GM21786 (cell line): ENCODE measurements around the gene LAMTOR1.
"Not testable (repeated sequence)": the region's sequence is repeated elsewhere in the genome, so short reads cannot be mapped to it uniquely, and the experiment has no call there.

Experiments used
- ATAC-seq: cut with Tn5 transposase; IDR thresholded peaks from one replicate; pipeline ENCODE4 v1.9.1; 2021; ENCODE audit not compliant: unreplicated experiment

Gene LAMTOR1

DNA sequence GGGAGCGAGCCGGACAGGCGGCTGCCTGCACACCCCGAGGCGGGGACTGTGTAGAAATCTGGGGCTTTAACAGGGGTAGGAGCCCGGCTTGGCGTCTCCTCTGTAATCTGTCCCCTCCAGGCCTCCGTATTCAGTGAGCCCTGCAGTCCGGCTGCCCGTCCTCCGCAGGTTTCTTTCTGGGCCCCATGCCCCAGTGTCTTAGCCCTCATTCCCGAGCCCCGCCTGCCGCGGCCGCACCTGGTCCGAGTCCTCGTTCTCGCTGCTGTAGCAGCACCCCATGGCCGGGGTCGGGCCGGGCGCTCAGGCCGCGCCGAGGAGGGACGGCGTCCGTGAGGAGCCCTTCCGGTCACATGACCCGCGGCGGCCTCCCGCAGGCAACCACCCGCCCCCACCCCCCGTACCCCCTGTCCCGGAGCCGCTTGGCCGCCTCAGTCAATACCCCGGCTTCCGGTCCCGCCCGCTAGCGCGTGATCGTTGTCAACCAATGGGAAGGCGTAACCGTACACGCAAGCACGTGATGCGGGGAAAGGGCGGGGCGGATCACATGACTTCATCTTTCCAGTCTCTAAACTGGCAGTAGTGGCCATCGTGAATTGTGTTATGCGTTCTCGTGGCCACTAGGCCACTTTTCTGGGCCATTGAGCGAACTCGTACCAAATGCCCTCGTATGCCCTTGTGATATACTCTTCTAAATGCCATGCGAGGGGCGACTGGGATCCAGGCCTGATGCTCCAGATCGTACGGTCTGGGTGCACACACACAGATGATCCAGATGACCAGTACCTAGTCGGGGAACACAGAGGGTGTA is at the start of gene LAMTOR1:
TSS of gene LAMTOR1 (minus strand) at position 352 of the 808 bp plus-strand sequence. CDS start at position 279, 73 bp downstream.
- ATAC-seq: peak; percentile 87

DNA sequence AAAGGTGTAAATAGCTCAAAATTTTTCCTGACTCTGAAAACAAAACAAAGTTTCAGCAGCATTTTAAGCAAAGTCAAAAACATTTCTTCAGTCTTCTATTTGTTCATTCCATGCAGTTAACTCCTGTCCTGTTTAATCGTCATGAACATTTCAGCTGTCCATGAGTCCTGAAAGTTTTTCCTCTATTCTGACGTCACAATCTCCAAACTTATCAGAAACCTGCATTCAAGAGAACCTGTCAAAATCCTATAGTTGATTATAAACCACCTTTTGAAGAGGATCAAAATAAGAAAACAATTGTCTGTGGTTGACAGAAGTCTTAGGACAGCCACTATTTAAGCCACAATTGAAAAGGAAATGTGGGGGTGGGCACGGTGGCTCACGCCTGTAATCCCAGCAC is 47.8 kb upstream of the LAMTOR1 start:
- no peak for ATAC-seq

DNA sequence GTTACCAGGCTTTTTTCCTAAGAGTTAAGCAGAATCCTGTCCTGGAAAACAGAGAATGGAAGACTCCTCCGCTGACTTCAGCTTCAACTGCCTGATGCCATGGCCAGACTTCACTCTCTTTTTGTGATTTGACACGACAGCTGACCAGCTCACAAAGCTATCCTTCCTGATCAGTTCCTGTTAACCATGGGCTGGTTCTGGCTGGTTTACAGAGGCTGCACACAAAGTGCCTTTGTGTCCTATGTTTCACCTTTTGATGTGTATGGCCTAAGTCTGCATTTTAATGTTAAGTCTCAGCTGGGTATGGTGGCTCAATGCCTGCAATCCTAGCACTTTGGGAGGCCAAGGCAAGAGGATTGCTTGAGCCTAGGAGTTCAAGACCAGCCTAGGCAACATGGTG is 43.5 kb upstream of the LAMTOR1 start:
- ATAC-seq: no peak

DNA sequence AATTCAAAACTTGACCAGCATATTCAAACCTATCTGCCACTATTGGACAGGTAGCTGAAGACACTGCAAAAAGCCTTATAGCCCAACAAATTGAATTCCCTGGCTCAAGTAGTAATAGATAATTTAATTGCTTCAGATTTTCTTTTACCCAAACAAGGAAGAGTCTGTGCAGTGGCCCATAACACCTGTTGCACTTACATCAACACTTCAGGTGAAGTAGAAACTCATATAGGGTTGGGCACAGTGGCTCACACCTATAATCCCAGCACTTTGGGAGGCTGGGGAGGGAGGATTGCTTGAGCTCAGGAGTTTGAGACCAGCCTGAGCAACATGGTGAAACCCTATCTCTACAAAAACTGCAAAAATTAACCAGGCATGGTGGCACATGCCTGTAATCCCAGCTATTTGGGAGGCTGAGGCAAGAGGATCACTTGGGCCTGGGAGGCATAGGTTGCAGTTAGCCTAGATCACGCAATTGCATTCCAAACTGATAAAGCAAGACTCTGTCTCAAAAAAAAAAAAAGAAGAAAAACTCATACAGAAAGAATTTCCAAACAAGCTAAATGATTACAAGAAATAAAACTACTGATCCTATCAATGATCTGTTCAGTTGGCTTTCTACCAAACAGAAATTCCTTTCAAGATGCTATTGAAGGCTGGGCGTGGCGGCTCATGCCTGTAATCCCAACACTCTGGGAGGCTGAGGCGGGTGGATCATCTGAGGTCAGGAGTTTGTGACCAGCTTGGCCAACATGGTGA is 41.9 kb upstream of the LAMTOR1 start:
- no peak for ATAC-seq

DNA sequence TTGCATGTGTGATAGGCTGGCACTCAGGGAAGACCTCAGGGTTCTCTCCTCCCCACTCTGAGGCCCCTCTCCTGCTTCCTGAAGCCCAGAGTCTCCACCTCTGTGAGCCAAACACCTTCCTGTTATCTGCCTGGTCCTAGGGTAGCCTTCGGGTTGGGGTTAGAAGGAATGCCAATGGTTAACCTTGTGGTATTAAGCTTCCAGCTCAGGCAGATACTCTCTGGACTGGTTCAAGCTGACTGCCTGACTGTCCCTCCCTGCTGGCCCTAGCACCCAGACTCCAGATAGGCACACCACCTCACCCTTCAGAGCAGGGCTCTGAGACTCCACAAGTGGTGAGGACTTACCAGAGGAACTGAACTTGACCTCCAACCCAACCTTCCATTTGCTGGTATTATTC is 39.4 kb upstream of the LAMTOR1 start:
- not testable (repeated sequence) for ATAC-seq

DNA sequence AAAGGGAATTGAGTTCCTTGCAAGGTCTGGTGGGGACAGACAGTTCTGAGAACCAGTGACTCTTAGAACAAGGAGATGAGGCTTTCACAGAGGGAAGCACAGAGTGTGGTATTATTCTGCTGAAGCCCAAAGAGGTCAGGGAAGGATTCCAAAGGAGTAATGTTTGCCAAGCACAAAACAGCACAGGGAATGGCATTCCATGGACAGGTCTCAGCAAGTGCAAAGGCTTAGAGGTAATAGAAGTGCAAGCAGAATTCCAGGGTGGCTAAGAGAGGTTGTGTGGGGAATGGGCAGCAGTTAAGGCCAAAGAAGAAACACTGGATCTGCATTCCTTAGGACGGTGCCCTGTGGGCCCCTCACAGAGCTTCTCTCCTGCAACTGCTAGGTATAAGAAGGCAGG is 39.0 kb upstream of the LAMTOR1 start:
- not testable (repeated sequence) for ATAC-seq

DNA sequence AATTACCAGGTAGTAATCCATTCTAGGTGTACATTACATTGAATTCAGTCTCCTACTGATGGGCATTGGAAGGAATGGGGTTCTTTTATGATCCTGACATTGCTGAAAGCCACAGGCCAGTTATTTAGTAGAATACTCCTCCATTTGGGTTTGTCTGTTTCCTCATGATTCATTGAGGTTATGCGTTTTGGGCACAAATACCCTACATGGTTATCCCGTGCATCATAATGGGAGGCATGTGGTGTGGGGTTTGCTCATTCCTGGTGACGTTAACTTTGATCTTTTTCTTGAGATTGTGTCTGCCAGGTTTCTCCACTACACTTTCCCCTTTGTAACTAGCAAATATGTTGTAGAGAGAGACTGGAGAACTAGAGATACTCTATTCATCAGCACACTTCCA is 38.0 kb upstream of the LAMTOR1 start:
- no peak for ATAC-seq

DNA sequence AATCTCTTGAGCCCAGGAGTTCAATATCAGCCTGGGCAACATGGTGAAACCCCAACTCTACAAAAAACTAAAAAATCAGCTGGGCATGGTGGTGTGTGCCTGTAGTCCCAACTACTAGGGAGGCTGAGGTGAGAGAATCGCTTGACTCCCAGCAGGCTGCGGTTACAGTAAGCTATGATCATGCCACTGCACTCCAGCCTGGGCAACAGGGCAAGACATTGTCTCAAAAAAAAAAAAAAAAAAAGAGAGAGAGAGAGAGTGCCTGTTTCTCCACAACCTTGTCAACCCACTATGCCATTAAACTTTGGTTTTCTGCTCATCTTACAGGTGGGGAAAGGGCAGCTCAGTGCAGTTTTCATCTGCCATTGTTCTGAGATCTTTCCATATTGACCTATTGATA is 37.6 kb upstream of the LAMTOR1 start:
- no peak for ATAC-seq

DNA sequence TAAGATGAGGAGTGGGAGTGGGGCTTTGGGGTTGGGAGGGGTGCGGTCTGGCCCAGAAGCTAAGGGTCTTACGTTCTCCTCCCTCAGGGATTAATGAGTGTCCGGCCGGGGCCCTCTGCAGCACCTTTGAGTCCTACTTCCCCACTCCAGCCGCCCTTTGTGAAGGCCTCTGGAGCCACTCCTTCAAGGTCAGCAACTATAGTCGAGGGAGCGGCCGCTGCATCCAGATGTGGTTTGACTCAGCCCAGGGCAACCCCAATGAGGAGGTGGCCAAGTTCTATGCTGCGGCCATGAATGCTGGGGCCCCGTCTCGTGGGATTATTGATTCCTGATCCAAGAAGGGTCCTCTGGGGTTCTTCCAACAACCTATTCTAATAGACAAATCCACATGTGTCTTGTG is 36.4 kb upstream of the LAMTOR1 start:
- ATAC-seq: no peak

DNA sequence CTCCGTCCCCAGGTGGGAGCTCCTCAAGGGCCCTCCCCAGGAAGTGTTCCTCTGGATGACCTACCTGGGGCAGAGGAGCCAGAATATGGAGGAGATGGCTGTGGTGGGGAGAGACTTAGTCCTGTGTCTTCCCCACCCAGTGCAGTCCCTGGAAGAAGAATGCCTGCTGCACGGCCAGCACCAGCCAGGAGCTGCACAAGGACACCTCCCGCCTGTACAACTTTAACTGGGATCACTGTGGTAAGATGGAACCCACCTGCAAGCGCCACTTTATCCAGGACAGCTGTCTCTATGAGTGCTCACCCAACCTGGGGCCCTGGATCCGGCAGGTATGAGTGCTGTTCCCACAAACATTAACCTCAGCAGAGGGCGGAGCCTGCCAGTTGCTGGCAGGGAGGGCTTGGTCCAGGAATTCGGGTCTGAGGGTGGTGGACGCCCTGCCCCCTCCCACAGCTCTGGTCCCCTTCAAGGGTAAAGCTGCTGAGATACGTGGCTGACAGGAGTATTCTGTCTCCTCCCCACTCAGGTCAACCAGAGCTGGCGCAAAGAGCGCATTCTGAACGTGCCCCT is 35.8 kb upstream of the LAMTOR1 start:
- ATAC-seq: no peak

DNA sequence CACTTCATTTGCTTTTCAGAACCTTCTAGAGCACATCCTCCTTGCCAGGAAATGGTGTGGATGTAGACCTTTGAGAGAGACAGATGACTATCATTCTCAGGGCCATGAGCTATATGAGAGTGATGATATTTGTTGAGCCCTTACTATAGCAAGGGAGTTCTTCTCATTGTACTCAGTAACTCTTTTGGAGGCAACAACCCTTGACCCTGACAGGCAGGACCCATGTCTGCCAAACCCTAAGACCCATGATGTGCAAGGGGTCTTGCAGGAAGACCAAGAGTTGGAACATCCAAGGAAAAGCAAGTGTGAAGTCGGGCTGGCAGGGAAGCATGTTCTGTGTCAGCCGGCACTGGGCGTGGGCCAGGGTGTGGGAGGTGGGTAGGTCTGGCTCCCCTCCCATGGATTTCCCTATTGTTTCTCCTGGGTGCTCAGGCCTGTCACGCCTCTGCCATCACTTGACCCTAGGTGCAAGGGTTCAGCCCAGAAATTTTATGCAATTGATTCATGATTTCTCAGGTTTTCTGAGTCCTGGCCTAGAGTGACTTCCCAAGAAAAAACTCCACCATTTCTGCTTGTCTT is 33.7 kb upstream of the LAMTOR1 start:
- ATAC-seq: no peak

DNA sequence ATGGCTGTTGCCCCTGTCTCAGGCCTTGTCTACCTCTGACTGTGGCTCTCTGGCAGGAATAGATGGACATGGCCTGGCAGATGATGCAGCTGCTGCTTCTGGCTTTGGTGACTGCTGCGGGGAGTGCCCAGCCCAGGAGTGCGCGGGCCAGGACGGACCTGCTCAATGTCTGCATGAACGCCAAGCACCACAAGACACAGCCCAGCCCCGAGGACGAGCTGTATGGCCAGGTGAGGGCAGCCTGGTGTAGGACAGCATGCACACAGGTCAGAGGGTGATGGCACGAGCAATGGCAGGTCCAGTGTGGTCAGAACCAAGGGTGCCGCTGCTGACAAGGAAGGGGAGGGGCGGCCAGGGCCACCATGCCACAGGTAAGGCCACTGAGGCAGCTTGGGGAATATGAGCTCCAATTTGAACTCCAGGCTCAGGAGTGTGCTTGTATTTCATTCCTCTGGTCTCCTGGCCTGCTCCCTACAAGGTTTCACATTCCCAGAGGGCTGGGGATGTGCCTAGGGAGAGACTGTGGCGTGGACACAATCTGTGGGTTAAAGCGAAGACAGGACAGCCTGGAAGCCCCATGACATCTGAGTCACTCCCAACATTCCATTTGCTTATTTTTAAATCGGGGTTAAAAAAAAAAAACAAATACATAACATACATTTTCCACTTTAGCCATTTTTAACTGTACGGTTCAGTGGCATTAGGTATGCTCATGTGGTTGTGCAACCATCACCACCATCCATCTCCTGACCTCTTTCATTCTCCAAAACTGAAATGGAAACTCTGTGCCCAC is 33.0 kb upstream of the LAMTOR1 start:
- ATAC-seq: no peak

DNA sequence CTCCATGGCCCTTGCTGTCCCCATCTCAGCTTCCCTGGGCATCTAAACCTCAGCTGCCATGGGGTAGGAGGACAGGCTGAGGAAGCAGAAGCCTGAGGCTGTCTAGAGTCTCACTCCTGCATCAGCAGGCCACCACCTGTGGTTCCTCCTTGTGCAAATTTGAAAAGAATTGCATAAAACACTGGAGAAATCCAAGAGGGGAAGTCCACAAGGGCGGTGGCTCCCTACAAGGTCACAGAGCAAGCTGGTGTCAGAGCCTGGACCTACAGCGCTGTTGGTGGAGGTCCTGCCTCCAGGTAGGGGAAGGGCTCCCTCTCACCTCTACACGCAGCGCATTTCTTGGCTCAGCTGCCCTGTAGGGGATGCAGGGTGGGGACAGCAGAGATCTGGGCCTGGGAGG is 32.4 kb upstream of the LAMTOR1 start, which contains the start of gene FOLR3:
TSS of gene FOLR3 (plus strand) at position 253 of the 400 bp plus-strand sequence. CDS start 228 bp downstream, outside the sequence.
- ATAC-seq: not testable (repeated sequence)

DNA sequence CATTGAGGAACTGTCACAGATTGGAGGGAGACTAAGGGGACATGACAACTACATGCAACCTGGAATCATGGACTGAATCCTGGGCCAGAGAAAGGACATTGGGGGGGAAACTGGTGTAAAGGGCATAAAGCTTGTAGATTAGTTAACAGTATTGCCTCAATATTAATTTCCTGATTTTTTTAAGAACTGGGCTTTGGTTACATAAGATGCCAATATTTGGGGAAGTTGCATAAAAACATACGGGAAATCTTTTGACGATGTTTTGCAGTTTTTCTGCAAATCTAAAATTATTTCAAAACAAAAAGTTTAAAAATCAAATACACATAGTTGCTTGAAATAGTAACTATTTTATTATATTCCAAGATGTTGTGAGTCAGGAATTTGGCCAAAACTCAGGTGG is 29.5 kb upstream of the LAMTOR1 start:
- no peak for ATAC-seq

DNA sequence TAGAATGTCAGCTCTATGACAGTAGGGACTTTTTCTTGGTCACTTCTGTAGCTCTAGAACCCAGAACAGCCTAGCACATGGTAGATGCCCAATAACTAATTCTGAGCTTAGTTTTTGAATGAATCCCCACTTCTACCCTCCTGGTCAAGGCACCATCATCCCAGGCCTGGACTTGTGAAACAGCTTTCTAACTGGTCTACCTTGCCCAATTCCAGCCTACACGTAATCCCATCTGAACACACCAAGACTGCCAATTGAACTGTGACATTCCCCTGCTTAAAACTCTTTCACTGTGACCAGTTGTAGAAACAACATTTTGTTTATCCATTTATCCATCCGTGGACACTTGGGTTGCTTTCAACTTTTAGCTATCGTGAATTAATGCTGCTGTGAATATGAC is 26.3 kb upstream of the LAMTOR1 start:
- no peak for ATAC-seq

DNA sequence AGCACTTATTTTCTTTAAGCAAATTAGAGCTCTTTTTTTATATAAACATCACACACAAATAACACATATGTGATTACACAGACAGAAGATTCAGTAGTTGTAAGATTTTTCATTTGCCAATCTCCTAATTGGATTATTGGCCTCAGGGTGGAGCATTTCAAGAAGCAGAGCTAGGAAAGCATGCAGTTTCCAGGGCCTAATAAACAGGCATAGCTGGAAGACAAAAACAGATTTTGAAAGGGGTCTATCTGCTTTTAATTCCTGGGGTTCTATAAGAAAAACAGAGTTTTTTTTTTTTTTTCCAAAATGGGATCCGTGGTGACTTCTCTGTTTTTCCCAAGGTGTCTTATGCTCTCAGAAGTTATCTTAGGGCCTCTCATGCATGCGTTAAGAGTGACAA is 24.8 kb upstream of the LAMTOR1 start:
- no peak for ATAC-seq

DNA sequence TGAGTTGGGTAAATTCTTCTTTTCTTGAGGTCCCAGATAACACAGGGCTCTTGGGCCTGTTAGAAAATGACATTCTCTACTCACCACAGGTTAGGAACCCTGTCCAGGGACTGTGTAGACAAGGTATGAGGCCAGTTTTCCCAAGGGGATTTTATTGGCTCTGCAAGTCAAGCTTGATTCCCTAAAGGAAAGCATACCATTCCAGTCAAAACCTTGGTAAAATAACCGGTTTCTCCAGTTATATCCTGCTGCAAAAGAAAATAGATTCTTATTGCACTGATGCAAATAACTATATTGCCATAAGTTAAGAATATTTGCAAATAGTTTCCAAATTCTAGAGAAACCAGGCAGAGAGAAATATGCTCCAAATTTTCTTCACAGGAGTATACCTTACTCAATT is 22.9 kb upstream of the LAMTOR1 start:
- no peak for ATAC-seq

DNA sequence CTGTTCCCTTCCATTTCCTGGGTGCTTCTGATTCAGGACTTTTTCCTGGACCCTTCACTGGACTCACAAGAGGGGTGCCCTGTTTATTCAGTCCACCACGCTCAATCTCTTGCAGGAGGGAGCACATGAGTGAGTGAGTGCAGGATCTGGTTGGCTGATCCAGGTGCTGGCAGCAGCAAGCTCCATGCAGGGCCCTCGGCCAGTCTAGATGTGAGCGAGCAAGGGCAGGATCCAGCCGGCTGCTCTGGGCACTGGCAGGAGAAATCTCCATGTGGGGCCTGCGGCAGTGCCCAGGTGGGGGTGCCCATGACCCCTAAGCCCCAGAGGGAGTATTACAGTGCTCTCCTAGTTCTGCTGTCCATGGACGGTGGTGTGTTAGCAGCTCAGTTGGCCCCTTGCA is 20.9 kb upstream of the LAMTOR1 start:
- no peak for ATAC-seq

DNA sequence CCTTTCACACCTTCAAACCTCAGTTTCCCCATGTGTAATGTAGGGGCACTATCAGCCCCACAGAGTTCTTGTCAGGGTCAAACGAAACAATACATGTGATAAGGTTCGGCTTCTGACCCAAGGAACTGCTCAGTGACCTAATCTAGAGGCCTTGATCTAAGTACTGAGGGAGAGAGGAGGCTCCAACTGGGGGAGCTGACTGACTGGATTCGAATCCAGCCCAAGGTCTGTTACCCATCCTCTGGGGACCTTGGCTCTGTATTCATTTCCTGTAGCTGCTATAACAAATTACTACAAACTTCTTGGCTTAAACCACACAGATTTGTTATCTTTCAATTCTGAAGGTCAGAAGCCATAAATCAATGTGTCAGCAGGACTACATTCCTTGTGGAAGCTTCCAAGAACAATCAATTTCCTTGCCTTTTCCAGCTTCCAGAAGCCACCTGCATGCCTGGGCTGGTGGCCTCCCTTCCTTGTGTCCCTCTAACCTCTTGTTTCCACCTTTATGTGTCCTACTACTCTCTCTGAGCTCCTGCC is 20.1 kb upstream of the LAMTOR1 start:
- no peak for ATAC-seq

DNA sequence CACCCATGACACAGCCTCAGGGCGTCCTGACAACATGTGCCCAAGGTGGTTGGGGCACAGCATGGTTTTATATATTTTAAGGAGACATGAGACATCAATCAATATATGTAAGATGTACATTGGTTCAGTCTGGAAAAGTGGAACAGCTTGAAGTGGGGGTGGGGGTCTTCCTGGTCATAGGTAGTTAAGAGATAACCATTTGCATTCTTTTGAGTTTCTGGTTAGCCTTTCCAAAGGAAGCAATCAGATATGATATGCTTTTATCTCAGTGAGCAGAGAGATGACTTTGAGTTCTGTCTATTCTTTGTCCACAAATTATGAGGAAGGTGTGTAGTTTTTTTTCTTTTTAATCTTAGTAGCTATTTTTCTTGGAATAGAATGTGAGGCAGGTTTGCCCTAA is 19.5 kb upstream of the LAMTOR1 start:
- no peak for ATAC-seq
